NT2/D1 (cell line): ENCODE data around the gene RIMKLB.
A peak's percentile ranks its signal among the peaks of the same experiment; 100 is the strongest.

Experiments
- DNase-seq: peaks from one replicate; pipeline ENCODE4 v3.0.0-alpha.2; 2011; ENCODE audit warnings: low read depth, low spot score
- H3K27me3 ChIP-seq: 2 replicates; pipeline ENCODE4 v1.6.0; 2011; ENCODE audit warnings: mild to moderate bottlenecking; ENCODE audit not compliant: insufficient read length, insufficient read depth
- H3K36me3 ChIP-seq: 2 replicates; pipeline ENCODE4 v1.6.1; 2011; ENCODE audit warnings: mild to moderate bottlenecking, low read length, mixed read lengths; ENCODE audit not compliant: insufficient read depth, insufficient read length
- H3K4me1 ChIP-seq: 2 replicates; pipeline ENCODE4 v1.5.1; 2011; ENCODE audit not compliant: insufficient read depth, insufficient read length
- H3K4me3 ChIP-seq: 2 replicates; pipeline ENCODE4 v1.5.1; 2011; ENCODE audit warnings: low read depth; ENCODE audit not compliant: insufficient read length
- H3K9ac ChIP-seq: 2 replicates; pipeline ENCODE4 v1.6.0; 2011; ENCODE audit warnings: low read depth; ENCODE audit not compliant: insufficient read length
- H3K9me3 ChIP-seq: 2 replicates; pipeline ENCODE4 v1.5.1; 2011; ENCODE audit warnings: mild to moderate bottlenecking, low read length; ENCODE audit not compliant: insufficient read depth
- SUZ12 ChIP-seq: IDR thresholded peaks from 2 replicates; pipeline ENCODE4 v1.6.1; 2011; ENCODE audit not compliant: insufficient read length, insufficient read depth; ENCODE audit errors: extremely low read depth
- YY1 ChIP-seq: IDR thresholded peaks from 2 replicates; pipeline ENCODE4 v1.6.1; 2011; ENCODE audit not compliant: insufficient read length, insufficient read depth
- ZNF274 ChIP-seq: IDR thresholded peaks from 2 replicates; pipeline ENCODE4 v1.6.1; 2011; ENCODE audit warnings: mild to moderate bottlenecking, low read depth, low read length

RIMKLB gene

GRCh38 chr12:8697476-8698131, at the start of gene RIMKLB:
RIMKLB (plus strand) TSS chr12:8697991; CDS start chr12:8713867, 15,876 bp downstream.
- Histone ChIP-seq H3K4me3 (peak within 1 kb of the TSS; percentile 94), H3K9me3 (no peaks in the 10 kb centered on the region), H3K4me1 (peaks cover 2% of the 10 kb centered on the region), H3K9ac (peak within 1 kb of the TSS; percentile 96), H3K27me3 (no peaks in the 10 kb centered on the region), H3K36me3 (peaks cover 18% of the 10 kb centered on the region)
- peak; percentile 92 for DNase-seq
- TF ChIP-seq SUZ12: no peak
- TF ChIP-seq ZNF274: no peak
- TF ChIP-seq YY1: no peak

- no peak overlapping the region for H3K4me3 ChIP-seq
- peaks cover 3% of the 10 kb centered on the region for H3K4me1 ChIP-seq
- H3K36me3 ChIP-seq: peaks cover 39% of the 10 kb centered on the region
- no peak for TF ChIP-seq ZNF274
- TF ChIP-seq SUZ12: no peak
- no peak for TF ChIP-seq YY1
- no peaks in the 10 kb centered on the region for H3K9me3 ChIP-seq
- no peak overlapping the region for H3K9ac ChIP-seq
- H3K27me3 ChIP-seq: no peaks in the 10 kb centered on the region
- no peak for DNase-seq
Observed at GRCh38 chr12:8648576-8649205, 49.1 kb upstream of the RIMKLB start.

- Histone ChIP-seq H3K27me3 (no peaks in the 10 kb centered on the region), H3K4me1 (no peaks in the 10 kb centered on the region), H3K9me3 (no peaks in the 10 kb centered on the region), H3K4me3 (no peak overlapping the region), H3K9ac (no peak overlapping the region), H3K36me3 (peaks cover 23% of the 10 kb centered on the region)
- TF ChIP-seq YY1 (no peak), ZNF274 (no peak), SUZ12 (no peak)
- no peak for DNase-seq
Observed at GRCh38 chr12:8655421-8655820, 42.4 kb upstream of the RIMKLB start.

GRCh38 chr12:8658346-8658745, 39.4 kb upstream of the RIMKLB start:
- H3K9ac ChIP-seq: peak overlapping the region; percentile 1
- no peak for DNase-seq
- H3K4me1 ChIP-seq: peaks cover 2% of the 10 kb centered on the region
- no peaks in the 10 kb centered on the region for H3K9me3 ChIP-seq
- peaks cover 16% of the 10 kb centered on the region for H3K36me3 ChIP-seq
- H3K4me3 ChIP-seq: no peak overlapping the region
- no peaks in the 10 kb centered on the region for H3K27me3 ChIP-seq
- no peak for TF ChIP-seq SUZ12
- no peak for TF ChIP-seq ZNF274

- Histone ChIP-seq H3K27me3 (no peaks in the 10 kb centered on the region), H3K9me3 (no peaks in the 10 kb centered on the region), H3K9ac (no peak overlapping the region), H3K36me3 (peaks cover 5% of the 10 kb centered on the region), H3K4me3 (no peak overlapping the region), H3K4me1 (peaks cover 2% of the 10 kb centered on the region)
- no peak for DNase-seq
- TF ChIP-seq YY1 (no peak), SUZ12 (no peak), ZNF274 (no peak)
Observed at GRCh38 chr12:8661016-8661415, 36.8 kb upstream of the RIMKLB start.

- Histone ChIP-seq H3K4me3 (no peak overlapping the region), H3K4me1 (peaks cover 2% of the 10 kb centered on the region), H3K9ac (no peak overlapping the region), H3K9me3 (no peaks in the 10 kb centered on the region), H3K36me3 (peaks cover 5% of the 10 kb centered on the region), H3K27me3 (no peaks in the 10 kb centered on the region)
- TF ChIP-seq ZNF274 (no peak), SUZ12 (no peak), YY1 (no peak)
- DNase-seq: no peak
Observed at GRCh38 chr12:8661751-8662150, 36.0 kb upstream of the RIMKLB start.

GRCh38 chr12:8662593-8662992, 35.2 kb upstream of the RIMKLB start, which contains the start of gene MFAP5:
MFAP5 (minus strand) TSS chr12:8662826; CDS start chr12:8662104, 722 bp downstream.
- DNase-seq: no peak
- peaks cover 2% of the 10 kb centered on the region for H3K4me1 ChIP-seq
- H3K9me3 ChIP-seq: no peaks in the 10 kb centered on the region
- no peak within 1 kb of the TSS for H3K4me3 ChIP-seq
- no peak within 1 kb of the TSS for H3K9ac ChIP-seq
- H3K27me3 ChIP-seq: no peaks in the 10 kb centered on the region
- H3K36me3 ChIP-seq: peaks cover 5% of the 10 kb centered on the region
- TF ChIP-seq YY1 (no peak), ZNF274 (no peak), SUZ12 (no peak)
